GM10248 (cell line): ENCODE results near the gene PPP1R9A.

Experiments used
- CTCF ChIA-PET: fragments of 300-600 bp; sonication (Branson Sonifier 250); formaldehyde crosslinking; extraction: SDS; loops from one replicate; lab custom pipeline; 2021; ENCODE audit warnings: antibody characterized with exemption; lab: Yijun Ruan, JAX
- POLR2A ChIA-PET: fragments of 350-650 bp; sonication (Branson Sonifier 250); formaldehyde crosslinking; extraction: SDS; loops from one replicate; lab custom pipeline; 2020; ENCODE audit warnings: antibody characterized with exemption; lab: Yijun Ruan, JAX
- DNase-seq: peaks from one replicate; pipeline ENCODE4 v3.0.0; 2012; ENCODE audit errors: extremely low spot score
- TF ChIP-seq, protein P1 (sequence below): IDR thresholded peaks from 2 replicates; pipeline ENCODE4 v1.5.1; 2012; ENCODE audit warnings: mild to moderate bottlenecking, low read depth; ENCODE audit errors: extremely low read depth, missing control alignments, control extremely low read depth

PPP1R9A gene

DNA sequence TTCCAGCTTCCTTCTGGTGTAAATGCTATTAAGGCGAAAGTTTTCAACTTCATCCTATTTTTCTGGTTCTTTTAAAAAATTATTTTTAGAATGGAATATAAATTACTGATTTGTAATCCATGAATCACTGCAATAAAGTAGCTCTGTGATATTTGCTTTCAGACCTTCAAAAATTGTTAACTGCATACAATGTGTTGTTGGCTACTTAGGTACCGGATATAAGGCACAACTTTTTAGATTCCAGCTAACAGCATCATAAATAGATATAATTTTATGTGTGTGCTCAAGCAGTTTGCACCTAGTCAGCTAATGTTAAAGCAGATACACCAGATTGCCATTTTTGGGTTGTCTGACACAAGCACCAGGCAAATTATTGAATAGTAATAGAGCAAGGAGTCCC lies 358.2 kb downstream of the PPP1R9A start:
- TF ChIP-seq, protein P1, sequence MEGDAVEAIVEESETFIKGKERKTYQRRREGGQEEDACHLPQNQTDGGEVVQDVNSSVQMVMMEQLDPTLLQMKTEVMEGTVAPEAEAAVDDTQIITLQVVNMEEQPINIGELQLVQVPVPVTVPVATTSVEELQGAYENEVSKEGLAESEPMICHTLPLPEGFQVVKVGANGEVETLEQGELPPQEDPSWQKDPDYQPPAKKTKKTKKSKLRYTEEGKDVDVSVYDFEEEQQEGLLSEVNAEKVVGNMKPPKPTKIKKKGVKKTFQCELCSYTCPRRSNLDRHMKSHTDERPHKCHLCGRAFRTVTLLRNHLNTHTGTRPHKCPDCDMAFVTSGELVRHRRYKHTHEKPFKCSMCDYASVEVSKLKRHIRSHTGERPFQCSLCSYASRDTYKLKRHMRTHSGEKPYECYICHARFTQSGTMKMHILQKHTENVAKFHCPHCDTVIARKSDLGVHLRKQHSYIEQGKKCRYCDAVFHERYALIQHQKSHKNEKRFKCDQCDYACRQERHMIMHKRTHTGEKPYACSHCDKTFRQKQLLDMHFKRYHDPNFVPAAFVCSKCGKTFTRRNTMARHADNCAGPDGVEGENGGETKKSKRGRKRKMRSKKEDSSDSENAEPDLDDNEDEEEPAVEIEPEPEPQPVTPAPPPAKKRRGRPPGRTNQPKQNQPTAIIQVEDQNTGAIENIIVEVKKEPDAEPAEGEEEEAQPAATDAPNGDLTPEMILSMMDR, result no peak
- no peak for DNase-seq
- CTCF ChIA-PET, result interaction anchor here (1.1 to 2.7 kb wide), 5 partner anchors 12 to 816 kb away, joined by 3 to 8 read pairs (median 3); no protein-coding TSS in a partner anchor
- POLR2A ChIA-PET, result no interaction called here

- CTCF ChIA-PET, result interaction anchor here (2.7 kb wide), 1 partner anchor 16 kb away, joined by 6 read pairs; no protein-coding TSS in a partner anchor
- TF ChIP-seq, protein P1, result no peak
Observed at GRCh38 chr7:95267754-95268153, 360.4 kb downstream of the PPP1R9A start.

DNA sequence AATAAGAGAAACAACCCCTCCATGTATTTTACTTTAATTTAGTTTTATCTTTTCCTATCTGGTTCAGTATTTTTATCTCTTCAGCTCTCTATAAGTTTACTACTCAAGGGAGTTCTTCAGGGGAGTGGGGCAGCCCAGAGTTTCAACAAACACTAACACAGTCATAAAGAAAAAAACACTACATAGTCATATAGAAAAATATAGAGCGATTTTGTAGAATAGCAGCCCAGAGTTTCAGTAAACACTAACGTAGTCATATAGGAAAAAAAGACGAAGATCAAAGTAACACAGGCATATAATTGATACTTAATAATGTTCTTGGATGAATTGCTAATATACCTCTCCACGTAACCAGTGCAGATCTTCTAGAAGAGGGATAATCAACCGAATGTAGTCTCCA lies 362.2 kb downstream of the PPP1R9A start:
- ChIA-PET CTCF (interaction anchor here (0.9 to 1.4 kb wide), 2 partner anchors 8 to 40 kb away, joined by 3 to 5 read pairs; no protein-coding TSS in a partner anchor), POLR2A (no interaction called here)
- TF ChIP-seq, protein P1, result no peak
- no peak for DNase-seq

More at GRCh38 chr7:95267754-95268153, 360.4 kb downstream of the PPP1R9A start:
- no peak for DNase-seq
- POLR2A ChIA-PET, result no interaction called here

DNA sequence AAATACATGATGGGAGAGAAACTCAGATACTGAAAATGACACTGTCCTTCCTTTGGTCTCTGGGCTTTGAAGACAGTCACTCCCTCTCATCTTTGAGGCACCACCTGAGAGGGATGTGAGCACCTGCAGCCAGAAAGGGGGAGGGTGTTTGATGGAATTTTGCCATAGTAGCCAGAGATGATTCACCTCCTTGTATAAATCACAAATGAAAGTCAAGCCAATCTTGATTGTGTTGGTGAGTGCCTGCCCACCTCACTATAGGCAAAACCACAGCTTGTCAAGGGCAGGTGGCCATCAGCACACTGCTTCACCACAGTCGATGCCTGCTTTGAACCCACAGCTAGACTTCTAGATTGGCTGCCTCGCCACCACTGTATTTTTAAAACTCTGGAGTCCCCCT lies 368.7 kb downstream of the PPP1R9A start:
- ChIA-PET CTCF (no interaction called here), POLR2A (no interaction called here)
- DNase-seq, result no peak
- TF ChIP-seq, protein P1, result no peak

DNA sequence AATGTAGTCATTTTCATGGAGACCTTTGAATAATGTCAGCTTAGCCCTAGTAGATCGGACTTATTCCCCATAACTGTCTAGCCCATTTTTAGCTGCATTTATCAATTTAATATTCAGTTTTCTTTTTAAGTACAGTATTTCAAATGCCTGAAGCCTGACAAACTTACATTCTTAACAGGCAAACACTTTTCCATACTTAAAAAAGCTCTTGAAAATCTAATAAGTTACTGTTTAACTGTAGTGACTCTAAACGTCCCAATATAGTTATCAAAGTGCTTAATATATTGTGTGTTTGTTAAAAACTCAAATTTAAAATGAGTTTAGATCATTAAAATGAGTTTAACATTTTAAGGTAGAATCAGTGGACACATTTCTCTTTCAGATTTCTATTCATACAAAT lies 372.0 kb downstream of the PPP1R9A start:
- POLR2A ChIA-PET, result no interaction called here
- TF ChIP-seq, protein P1, result no peak
- no peak for DNase-seq
- CTCF ChIA-PET, result interaction anchor here (1.5 to 1.8 kb wide), 2 partner anchors 11 to 33 kb away, joined by 4 read pairs; no protein-coding TSS in a partner anchor

- no peak for DNase-seq
- POLR2A ChIA-PET, result no interaction called here
- CTCF ChIA-PET, result no interaction called here
Observed at GRCh38 chr7:95286096-95286495, 378.7 kb downstream of the PPP1R9A start.

More at GRCh38 chr7:95286096-95286495, 378.7 kb downstream of the PPP1R9A start:
- TF ChIP-seq, protein P1, result no peak
